SU-DHL-6 (cell line): Measurements from ENCODE around the gene LRP2.

Experiments
- EZH2phosphoT487 ChIP-seq: fragments of 200-600 bp; sonication (generic), shearing (Covaris generic); conservative IDR thresholded peaks from 2 replicates; pipeline ENCODE4 v1.6.1; 2018; ENCODE audit warnings: mild to moderate bottlenecking, antibody characterized with exemption, low read length, moderate library complexity, mixed read lengths
- TF ChIP-seq, protein P1 (sequence below): fragments of 200-600 bp; sonication (generic); IDR thresholded peaks from one replicate; pipeline ENCODE4 v1.5.1; 2017; ENCODE audit warnings: antibody characterized with exemption, mild to moderate bottlenecking, low read length, moderate library complexity; ENCODE audit not compliant: insufficient read depth, poor library complexity, severe bottlenecking

DNA sequence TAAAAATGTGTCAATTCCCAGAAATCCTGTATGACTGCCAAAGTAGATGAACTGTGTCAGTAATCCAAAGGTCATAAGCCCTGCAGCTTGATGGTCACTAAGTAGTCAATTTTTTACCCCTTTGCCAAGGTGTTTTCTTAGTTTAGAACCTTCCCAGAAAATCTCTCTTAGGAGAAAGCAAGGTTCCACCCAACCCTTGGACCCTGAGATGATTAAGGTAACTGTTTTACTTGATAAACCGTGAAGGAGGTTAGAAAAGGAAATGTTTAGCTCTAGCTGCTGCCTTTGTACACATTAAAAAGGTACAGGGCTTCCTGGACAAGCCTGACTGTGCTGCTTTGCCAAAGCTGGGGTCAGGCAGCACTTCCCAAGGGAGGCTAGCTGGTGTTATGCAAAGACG is 24.4 kb upstream of the LRP2 start:
- TF ChIP-seq, protein P1, sequence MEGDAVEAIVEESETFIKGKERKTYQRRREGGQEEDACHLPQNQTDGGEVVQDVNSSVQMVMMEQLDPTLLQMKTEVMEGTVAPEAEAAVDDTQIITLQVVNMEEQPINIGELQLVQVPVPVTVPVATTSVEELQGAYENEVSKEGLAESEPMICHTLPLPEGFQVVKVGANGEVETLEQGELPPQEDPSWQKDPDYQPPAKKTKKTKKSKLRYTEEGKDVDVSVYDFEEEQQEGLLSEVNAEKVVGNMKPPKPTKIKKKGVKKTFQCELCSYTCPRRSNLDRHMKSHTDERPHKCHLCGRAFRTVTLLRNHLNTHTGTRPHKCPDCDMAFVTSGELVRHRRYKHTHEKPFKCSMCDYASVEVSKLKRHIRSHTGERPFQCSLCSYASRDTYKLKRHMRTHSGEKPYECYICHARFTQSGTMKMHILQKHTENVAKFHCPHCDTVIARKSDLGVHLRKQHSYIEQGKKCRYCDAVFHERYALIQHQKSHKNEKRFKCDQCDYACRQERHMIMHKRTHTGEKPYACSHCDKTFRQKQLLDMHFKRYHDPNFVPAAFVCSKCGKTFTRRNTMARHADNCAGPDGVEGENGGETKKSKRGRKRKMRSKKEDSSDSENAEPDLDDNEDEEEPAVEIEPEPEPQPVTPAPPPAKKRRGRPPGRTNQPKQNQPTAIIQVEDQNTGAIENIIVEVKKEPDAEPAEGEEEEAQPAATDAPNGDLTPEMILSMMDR = no peak
- no peak for TF ChIP-seq EZH2phosphoT487
